Mesodermal cell (in vitro differentiated cells): ENCODE data around the gene ARHGEF7.
A peak's percentile ranks its signal among the peaks of the same experiment; 100 is the strongest.

Source experiments
- H3K27ac ChIP-seq: 2 replicates; pipeline ENCODE4 v1.7.0; 2013; ENCODE audit warnings: mild to moderate bottlenecking, low read depth, low read length, moderate library complexity; ENCODE audit not compliant: severe bottlenecking
- H3K36me3 ChIP-seq: 2 replicates; pipeline ENCODE4 v1.7.1; 2013; ENCODE audit warnings: mild to moderate bottlenecking, low read length, moderate library complexity; ENCODE audit not compliant: control insufficient read depth, insufficient read depth
- H3K4me1 ChIP-seq: one replicate; pipeline ENCODE4 v1.7.1; 2013; ENCODE audit warnings: mild to moderate bottlenecking, low read length; ENCODE audit not compliant: insufficient read depth, control insufficient read depth, poor library complexity, severe bottlenecking
- H3K4me3 ChIP-seq: 2 replicates; pipeline ENCODE4 v1.7.0; 2013; ENCODE audit warnings: low read length, control low read depth, mild to moderate bottlenecking; ENCODE audit not compliant: insufficient read depth, poor library complexity, severe bottlenecking; ENCODE audit errors: extremely low read depth
- H3K9me3 ChIP-seq: 2 replicates; pipeline ENCODE4 v1.7.1; 2013; ENCODE audit warnings: mild to moderate bottlenecking, low read length, moderate library complexity; ENCODE audit not compliant: control insufficient read depth
- WGBS, 2 experiments: methylation state at CpG; one replicate each; pipeline ENCODE4 v1.1.5; 2013; ENCODE audit warnings: missing lambda C conversion rate in 2 of 2; ENCODE audit not compliant: insufficient coverage in 2 of 2; 5-methylcytosine and 5-hydroxymethylcytosine counted together

The ARHGEF7 gene

GRCh38 chr13:111225166-111225565 lies 110.1 kb downstream of the ARHGEF7 start:
- Histone ChIP-seq H3K4me3 (no peak overlapping the region), H3K4me1 (peaks cover 12% of the 10 kb centered on the region), H3K9me3 (no peaks in the 10 kb centered on the region), H3K36me3 (peaks cover 34% of the 10 kb centered on the region), H3K27ac (no peak overlapping the region)
- WGBS, 2 experiments: 88 to 100% methylated on average over 1 to 6 of the region's 6 CpGs

GRCh38 chr13:111225810-111226546 lies 110.9 kb downstream of the ARHGEF7 start:
- H3K27ac ChIP-seq: no peak overlapping the region
- H3K4me3 ChIP-seq: no peak overlapping the region
- no peaks in the 10 kb centered on the region for H3K9me3 ChIP-seq
- H3K36me3 ChIP-seq: peaks cover 29% of the 10 kb centered on the region
- 94 to 96% methylated on average over 5 to 6 of the region's 7 CpGs for WGBS, 2 experiments
- H3K4me1 ChIP-seq: peaks cover 12% of the 10 kb centered on the region

- no CpG with 5 or more reads among the region's 2 CpGs for WGBS, 2 experiments
- peaks cover 43% of the 10 kb centered on the region for H3K36me3 ChIP-seq
These were observed 112.3 kb downstream of the ARHGEF7 start for GRCh38 chr13:111227405-111227804.

GRCh38 chr13:111228262-111229144 lies 113.4 kb downstream of the ARHGEF7 start:
- peak overlapping the region; percentile 44 for H3K27ac ChIP-seq

More at GRCh38 chr13:111227405-111227804, 112.3 kb downstream of the ARHGEF7 start:
- Histone ChIP-seq H3K9me3 (no peaks in the 10 kb centered on the region), H3K4me3 (no peak overlapping the region), H3K27ac (no peak overlapping the region), H3K4me1 (peaks cover 12% of the 10 kb centered on the region)

GRCh38 chr13:111230385-111230930 lies 115.3 kb downstream of the ARHGEF7 start:
- Histone ChIP-seq H3K36me3 (peaks cover 60% of the 10 kb centered on the region), H3K27ac (no peak overlapping the region), H3K9me3 (no peaks in the 10 kb centered on the region), H3K4me1 (peaks cover 12% of the 10 kb centered on the region), H3K4me3 (no peak overlapping the region)
- 88 to 94% methylated on average over 10 of the region's 10 CpGs for WGBS, 2 experiments

More at GRCh38 chr13:111228262-111229144, 113.4 kb downstream of the ARHGEF7 start:
- H3K4me1 ChIP-seq: peaks cover 12% of the 10 kb centered on the region
- 80 to 82% methylated on average over 24 to 27 of the region's 27 CpGs for WGBS, 2 experiments
- H3K4me3 ChIP-seq: no peak overlapping the region
- peaks cover 52% of the 10 kb centered on the region for H3K36me3 ChIP-seq
- H3K9me3 ChIP-seq: no peaks in the 10 kb centered on the region

- no peak overlapping the region for H3K4me3 ChIP-seq
- H3K36me3 ChIP-seq: peaks cover 56% of the 10 kb centered on the region
- H3K27ac ChIP-seq: no peak overlapping the region
- no peaks in the 10 kb centered on the region for H3K9me3 ChIP-seq
- 86 to 94% methylated on average over 3 to 5 of the region's 7 CpGs for WGBS, 2 experiments
- peaks cover 9% of the 10 kb centered on the region for H3K4me1 ChIP-seq
These were observed 117.1 kb downstream of the ARHGEF7 start for GRCh38 chr13:111232191-111232590.

- H3K4me3 ChIP-seq: no peak overlapping the region
- H3K9me3 ChIP-seq: no peaks in the 10 kb centered on the region
- H3K36me3 ChIP-seq: peaks cover 53% of the 10 kb centered on the region
- H3K27ac ChIP-seq: no peak overlapping the region
- peaks cover 5% of the 10 kb centered on the region for H3K4me1 ChIP-seq
- WGBS, 2 experiments: no CpG with 5 or more reads among the region's 1 CpG
These were observed 118.0 kb downstream of the ARHGEF7 start for GRCh38 chr13:111233080-111233479.

GRCh38 chr13:111239764-111240670 lies 124.9 kb downstream of the ARHGEF7 start:
- Histone ChIP-seq H3K4me1 (no peaks in the 10 kb centered on the region), H3K9me3 (no peaks in the 10 kb centered on the region), H3K27ac (no peak overlapping the region), H3K36me3 (peaks cover 46% of the 10 kb centered on the region), H3K4me3 (no peak overlapping the region)
- 83 to 90% methylated on average over 12 to 13 of the region's 15 CpGs for WGBS, 2 experiments

- H3K9me3 ChIP-seq: no peaks in the 10 kb centered on the region
- WGBS, 2 experiments: 78 to 81% methylated on average over 12 to 13 of the region's 16 CpGs
- peaks cover 53% of the 10 kb centered on the region for H3K36me3 ChIP-seq
- H3K4me3 ChIP-seq: no peak overlapping the region
- no peaks in the 10 kb centered on the region for H3K4me1 ChIP-seq
- no peak overlapping the region for H3K27ac ChIP-seq
These were observed 126.1 kb downstream of the ARHGEF7 start for GRCh38 chr13:111241006-111241755.
